KOPT-K1 (cell line): ENCODE measurements around the gene SNTG2.

Experiments
- H3K27ac ChIP-seq: fragments of 200-600 bp; sonication (generic); 2 replicates; pipeline ENCODE4 v1.5.1; 2016; ENCODE audit warnings: antibody characterized with exemption, mild to moderate bottlenecking, low read depth, low read length; ENCODE audit not compliant: poor library complexity, severe bottlenecking
- H3K36me3 ChIP-seq: fragments of 200-600 bp; sonication (generic); 2 replicates; pipeline ENCODE4 v1.5.1; 2017; ENCODE audit warnings: antibody characterized with exemption, mild to moderate bottlenecking, low read length, moderate library complexity; ENCODE audit not compliant: insufficient read depth
- H3K9me3 ChIP-seq: fragments of 200-600 bp; sonication (generic); 2 replicates; pipeline ENCODE4 v1.5.1; 2017; ENCODE audit warnings: antibody characterized with exemption, low read length, mild to moderate bottlenecking; ENCODE audit not compliant: insufficient read depth, poor library complexity, severe bottlenecking

Gene SNTG2

DNA sequence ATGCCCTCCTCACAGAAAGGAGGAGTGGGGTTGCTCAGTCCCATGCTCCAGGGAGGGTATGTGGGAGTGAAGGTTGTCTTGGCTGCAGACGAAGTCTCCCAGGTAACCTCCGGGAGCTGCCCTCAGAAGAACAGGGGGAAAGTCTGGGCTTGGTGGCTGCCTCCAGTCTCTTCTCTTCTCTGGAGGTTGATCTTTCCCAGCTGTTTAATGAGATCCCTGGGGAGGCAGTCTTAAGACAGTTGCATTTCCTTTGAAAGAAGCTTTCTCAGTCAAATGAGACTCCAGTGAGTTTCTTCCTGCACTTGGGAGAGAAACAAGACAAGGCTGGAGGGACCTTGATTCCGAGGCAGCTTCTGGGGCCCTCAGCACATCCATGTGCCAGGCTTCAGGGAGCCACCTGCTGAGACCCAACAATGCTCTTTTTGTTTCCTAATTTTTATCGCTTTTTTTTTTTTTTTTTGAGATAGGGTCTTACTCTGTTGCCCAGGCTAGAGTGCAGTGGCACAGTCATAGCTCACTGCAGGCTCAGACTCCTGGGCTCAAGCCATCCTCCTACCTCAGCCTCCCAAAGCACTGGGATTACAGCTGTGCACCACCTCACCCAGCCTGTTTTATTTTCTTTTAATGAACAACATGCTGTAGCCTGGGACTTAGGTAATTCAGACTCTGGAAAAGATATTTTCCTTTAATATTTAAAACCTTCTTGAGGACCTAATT lies 390.9 kb downstream of the SNTG2 start:
- Histone ChIP-seq H3K9me3 (no peaks in the 10 kb centered on the region), H3K36me3 (no peaks in the 10 kb centered on the region), H3K27ac (no peak overlapping the region)

DNA sequence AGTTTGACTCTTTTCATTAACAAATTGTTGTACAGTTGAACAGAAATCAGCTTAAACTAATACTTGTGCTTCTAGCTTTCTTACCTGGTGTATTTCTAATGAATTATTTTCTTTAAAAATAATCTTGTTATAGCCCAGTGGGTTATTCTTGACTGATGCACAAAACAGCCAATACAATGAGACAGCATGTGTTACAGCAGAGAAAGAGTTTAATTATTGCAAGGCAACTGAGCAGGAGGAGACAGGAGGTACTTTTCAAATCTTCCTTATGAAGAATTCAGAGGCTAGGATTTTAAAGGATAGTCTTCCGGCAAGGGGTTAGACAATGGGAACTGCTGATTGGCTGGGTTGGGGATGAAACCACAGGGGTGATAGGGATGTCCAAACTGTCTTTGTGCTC lies 398.1 kb downstream of the SNTG2 start:
- Histone ChIP-seq H3K27ac (no peak overlapping the region), H3K9me3 (peaks cover 25% of the 10 kb centered on the region), H3K36me3 (no peaks in the 10 kb centered on the region)

DNA sequence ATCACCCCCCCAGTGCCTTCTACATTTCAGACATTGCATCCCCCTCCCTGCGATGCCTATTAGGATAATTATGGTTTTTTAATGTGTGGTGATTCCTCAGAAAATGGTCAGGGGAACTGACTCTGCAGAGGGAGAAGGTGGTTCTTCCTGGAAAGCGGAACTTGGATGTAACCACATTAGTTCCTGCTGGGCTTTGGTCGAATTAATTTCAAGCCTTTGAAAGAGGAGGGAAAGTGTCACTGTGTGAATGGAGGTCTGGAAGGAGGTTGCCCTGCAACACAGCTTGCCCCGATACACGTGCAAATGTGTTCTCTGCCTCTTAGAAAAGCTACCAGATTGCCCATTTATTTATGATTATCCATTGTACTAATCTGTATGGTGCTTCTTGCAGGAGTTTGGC lies 399.5 kb downstream of the SNTG2 start:
- H3K36me3 ChIP-seq = no peaks in the 10 kb centered on the region
- peaks cover 25% of the 10 kb centered on the region for H3K9me3 ChIP-seq
- H3K27ac ChIP-seq = no peak overlapping the region

DNA sequence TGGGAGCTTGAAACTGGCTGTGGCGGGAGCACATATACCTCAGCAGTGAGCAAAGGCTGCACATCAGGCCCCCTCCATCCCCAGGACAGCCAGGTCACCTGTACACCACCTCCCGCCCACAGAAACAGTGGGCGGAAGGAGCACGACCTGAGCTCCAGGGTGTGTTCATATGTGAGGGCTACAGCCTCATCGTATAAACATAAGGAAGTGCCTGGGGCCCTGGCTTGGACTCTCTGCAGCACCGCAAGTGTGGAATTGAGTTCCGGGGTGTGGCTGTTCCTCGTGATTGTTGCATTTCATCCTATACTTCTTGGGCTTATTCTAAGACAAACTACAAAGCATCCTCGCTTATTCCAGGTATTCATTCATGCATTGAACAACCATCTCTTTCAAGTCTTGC lies 402.5 kb downstream of the SNTG2 start:
- Histone ChIP-seq H3K9me3 (peaks cover 15% of the 10 kb centered on the region), H3K27ac (no peak overlapping the region), H3K36me3 (no peaks in the 10 kb centered on the region)

- peaks cover 11% of the 10 kb centered on the region for H3K9me3 ChIP-seq
- no peaks in the 10 kb centered on the region for H3K36me3 ChIP-seq
- H3K27ac ChIP-seq = no peak overlapping the region
These were observed 402.9 kb downstream of the SNTG2 start for GRCh38 chr2:1353543-1353942.

GRCh38 chr2:1360144-1360543 lies 409.5 kb downstream of the SNTG2 start:
- no peak overlapping the region for H3K27ac ChIP-seq
- H3K9me3 ChIP-seq = no peaks in the 10 kb centered on the region
- no peaks in the 10 kb centered on the region for H3K36me3 ChIP-seq

DNA sequence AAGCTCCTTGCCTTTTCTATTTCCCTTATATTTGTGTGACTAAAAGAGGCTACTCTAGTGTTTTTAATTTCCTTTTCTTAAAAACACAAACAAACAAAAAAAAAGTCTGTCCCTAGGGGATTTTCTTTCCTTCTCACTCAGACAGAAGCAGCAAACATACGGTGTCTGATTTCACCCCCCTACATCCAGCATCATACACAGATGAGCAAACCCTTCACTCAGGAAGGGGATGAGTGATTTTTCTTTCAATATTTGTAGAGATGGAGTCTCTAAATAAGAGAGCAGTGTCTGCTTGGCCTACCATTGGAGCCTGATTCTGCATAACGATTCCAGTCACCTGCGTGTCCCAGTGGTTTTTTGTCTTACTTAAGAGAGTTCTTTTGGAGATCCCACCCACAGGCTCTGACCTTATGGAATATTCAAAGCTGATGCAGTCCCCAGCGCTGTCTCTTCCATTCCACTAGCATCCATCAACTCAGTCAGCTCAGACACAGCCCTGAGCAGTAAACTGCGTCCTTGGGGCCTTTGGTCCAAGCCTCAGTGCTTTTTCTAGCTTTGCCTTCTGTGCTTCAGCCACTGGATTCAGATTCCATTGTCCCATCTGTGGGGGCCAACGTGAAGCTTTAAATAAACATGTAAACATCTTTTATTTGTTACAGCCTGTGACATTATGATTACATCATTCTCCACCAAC lies 410.1 kb downstream of the SNTG2 start:
- no peak overlapping the region for H3K27ac ChIP-seq
- H3K9me3 ChIP-seq = no peaks in the 10 kb centered on the region
- no peaks in the 10 kb centered on the region for H3K36me3 ChIP-seq

DNA sequence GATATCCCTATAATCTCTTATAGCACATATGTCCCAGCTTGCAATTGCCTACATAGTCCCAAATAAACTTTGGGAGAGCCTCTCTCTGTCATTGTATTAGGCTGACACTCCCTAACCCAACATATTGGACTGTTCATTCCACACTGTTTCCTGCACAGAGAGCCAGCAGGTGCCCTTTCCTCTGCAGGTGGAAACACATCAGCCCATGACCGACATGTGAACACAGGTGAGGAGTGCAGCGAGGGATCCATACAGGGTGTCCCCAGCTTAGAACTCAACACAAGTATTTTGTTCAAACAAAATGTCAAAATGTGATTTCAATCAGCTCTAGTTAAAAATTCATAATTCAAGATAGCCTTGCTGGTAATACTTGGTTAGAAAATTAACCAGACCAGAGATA lies 412.7 kb downstream of the SNTG2 start:
- Histone ChIP-seq H3K36me3 (no peaks in the 10 kb centered on the region), H3K9me3 (no peaks in the 10 kb centered on the region), H3K27ac (no peak overlapping the region)

GRCh38 chr2:1366546-1367134 lies 416.0 kb downstream of the SNTG2 start:
- no peak overlapping the region for H3K27ac ChIP-seq
- H3K9me3 ChIP-seq = no peaks in the 10 kb centered on the region

GRCh38 chr2:1367601-1368000 lies 417.0 kb downstream of the SNTG2 start:
- no peaks in the 10 kb centered on the region for H3K9me3 ChIP-seq
- no peak overlapping the region for H3K27ac ChIP-seq

More at GRCh38 chr2:1366546-1367134, 416.0 kb downstream of the SNTG2 start:
- H3K36me3 ChIP-seq = no peaks in the 10 kb centered on the region

DNA sequence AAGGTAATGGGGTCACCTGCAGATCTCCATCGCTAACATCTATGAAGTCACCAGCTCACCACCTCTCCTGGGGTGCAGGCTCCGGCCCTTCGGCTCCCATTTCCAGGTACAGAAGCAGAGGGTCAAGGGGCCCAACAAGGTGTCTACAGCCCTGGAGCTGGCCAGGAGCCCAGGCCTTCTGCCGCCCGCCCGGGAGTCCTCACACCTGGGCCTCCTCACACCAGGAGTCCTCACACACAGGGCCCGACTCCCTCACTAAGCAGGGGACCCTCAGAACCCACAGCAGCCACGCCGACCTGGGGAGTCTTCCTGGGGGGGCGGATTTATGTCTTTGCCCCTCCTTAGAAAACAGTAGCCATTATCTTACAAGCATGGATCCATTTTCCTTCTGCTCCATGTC lies 419.3 kb downstream of the SNTG2 start:
- no peak overlapping the region for H3K27ac ChIP-seq
- H3K9me3 ChIP-seq = no peaks in the 10 kb centered on the region
- H3K36me3 ChIP-seq = no peaks in the 10 kb centered on the region

More at GRCh38 chr2:1367601-1368000, 417.0 kb downstream of the SNTG2 start:
- H3K36me3 ChIP-seq = no peaks in the 10 kb centered on the region

- no peaks in the 10 kb centered on the region for H3K9me3 ChIP-seq
- no peaks in the 10 kb centered on the region for H3K36me3 ChIP-seq
These were observed 419.8 kb downstream of the SNTG2 start for GRCh38 chr2:1370461-1370860.

DNA sequence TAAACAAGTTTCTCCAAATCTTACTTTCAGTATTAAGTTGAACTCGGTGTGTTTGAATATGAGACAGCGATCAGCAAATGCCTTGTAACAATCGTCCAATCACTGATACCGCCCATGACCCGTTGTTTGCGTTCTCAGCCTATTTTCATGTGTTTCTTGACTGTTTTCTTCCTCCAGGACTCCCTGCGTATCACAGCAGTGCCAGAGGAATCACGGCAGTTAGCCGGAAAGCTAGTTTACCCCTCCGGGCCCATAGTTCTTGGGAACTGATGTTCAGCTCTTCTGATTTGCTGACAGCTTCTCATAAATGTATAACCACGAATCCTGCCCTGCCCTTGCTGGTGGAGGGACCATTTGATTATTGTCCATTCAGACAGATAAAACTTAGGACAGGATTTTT lies 420.4 kb downstream of the SNTG2 start:
- H3K9me3 ChIP-seq = no peaks in the 10 kb centered on the region
- no peak overlapping the region for H3K27ac ChIP-seq
- H3K36me3 ChIP-seq = no peaks in the 10 kb centered on the region

More at GRCh38 chr2:1370461-1370860, 419.8 kb downstream of the SNTG2 start:
- no peak overlapping the region for H3K27ac ChIP-seq

GRCh38 chr2:1373830-1374229 lies 423.2 kb downstream of the SNTG2 start:
- Histone ChIP-seq H3K9me3 (no peaks in the 10 kb centered on the region), H3K36me3 (no peaks in the 10 kb centered on the region), H3K27ac (no peak overlapping the region)

GRCh38 chr2:1374287-1374686 lies 423.6 kb downstream of the SNTG2 start:
- no peak overlapping the region for H3K27ac ChIP-seq
- H3K36me3 ChIP-seq = no peaks in the 10 kb centered on the region
- no peaks in the 10 kb centered on the region for H3K9me3 ChIP-seq
